Urinary bladder (tissue), 4 donors: ENCODE data around the gene ACAN. TPM values are rescaled to one million over a fixed set of nuclear protein-coding genes. Genes with fewer than 3 reads are reported as not detected.

ENCODE experiments used
- DNase-seq: peaks from one replicate; pipeline ENCODE4 v3.0.0-alpha.2; 2015; ENCODE audit errors: extremely low spot score
- H3K27ac ChIP-seq: one replicate; pipeline ENCODE4 v1.5.1; 2013; ENCODE audit warnings: low read depth, mild to moderate bottlenecking, moderate library complexity
- H3K36me3 ChIP-seq: one replicate; pipeline ENCODE4 v1.6.1; 2013; ENCODE audit warnings: mild to moderate bottlenecking, moderate library complexity; ENCODE audit not compliant: insufficient read depth
- H3K4me1 ChIP-seq: one replicate; pipeline ENCODE4 v1.6.1; 2013; ENCODE audit warnings: mild to moderate bottlenecking, moderate library complexity; ENCODE audit not compliant: insufficient read depth
- H3K4me3 ChIP-seq: one replicate; pipeline ENCODE4 v1.5.1; 2013; ENCODE audit warnings: low read depth, low read length
- WGBS: extraction: QIAGEN DNeasy Blood & Tissue Kit; methylation state at CpG from one replicate; pipeline ENCODE4 v1.1.7; 2013; 5-methylcytosine and 5-hydroxymethylcytosine counted together
- polyA plus RNA-seq: library from polyadenylated mRNA; stranded (reverse); fragments of 200-250 nt; gene quantifications from one replicate; pipeline ENCODE4 v1.2.3, GENCODE V29; 2013
- total RNA-seq: library from RNA; depleted of rRNA; stranded (reverse); fragments of >200 nt; gene quantifications from one replicate; pipeline ENCODE4 v1.2.3, GENCODE V29; 2014
- donor health status: healthy with polysubstance abuse.
- donor health status: healthy.

ACAN gene
- total and polyA plus RNA-seq, 2 donors: 0.71 to 5.0 TPM

DNA sequence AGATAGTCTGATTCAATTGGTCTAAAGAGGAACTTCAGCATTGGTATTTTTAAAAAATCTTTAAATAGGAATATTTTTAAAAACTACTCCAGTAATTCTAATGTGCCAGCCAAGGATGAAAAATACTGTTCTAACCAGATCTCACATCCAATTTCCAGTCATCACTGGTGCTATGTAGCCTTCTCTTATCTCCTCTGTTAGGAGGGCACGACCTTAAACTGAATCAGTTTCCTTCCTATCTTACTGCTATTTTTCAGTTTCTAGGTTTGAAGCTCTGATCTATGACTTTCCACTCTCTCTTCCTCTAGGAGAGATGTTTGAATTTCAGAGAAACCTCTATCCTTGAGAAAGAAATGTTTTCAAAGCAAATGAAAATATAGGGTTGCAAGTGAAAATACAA, 60.2 kb downstream of the ACAN start:
- Histone ChIP-seq H3K4me1 (no peaks in the 10 kb centered on the region), H3K4me3 (no peak overlapping the region), H3K36me3 (no peaks in the 10 kb centered on the region), H3K27ac (no peak overlapping the region)
- DNase-seq: no peak
- WGBS: 67% methylated on average over 1 of the region's 1 CpG

DNA sequence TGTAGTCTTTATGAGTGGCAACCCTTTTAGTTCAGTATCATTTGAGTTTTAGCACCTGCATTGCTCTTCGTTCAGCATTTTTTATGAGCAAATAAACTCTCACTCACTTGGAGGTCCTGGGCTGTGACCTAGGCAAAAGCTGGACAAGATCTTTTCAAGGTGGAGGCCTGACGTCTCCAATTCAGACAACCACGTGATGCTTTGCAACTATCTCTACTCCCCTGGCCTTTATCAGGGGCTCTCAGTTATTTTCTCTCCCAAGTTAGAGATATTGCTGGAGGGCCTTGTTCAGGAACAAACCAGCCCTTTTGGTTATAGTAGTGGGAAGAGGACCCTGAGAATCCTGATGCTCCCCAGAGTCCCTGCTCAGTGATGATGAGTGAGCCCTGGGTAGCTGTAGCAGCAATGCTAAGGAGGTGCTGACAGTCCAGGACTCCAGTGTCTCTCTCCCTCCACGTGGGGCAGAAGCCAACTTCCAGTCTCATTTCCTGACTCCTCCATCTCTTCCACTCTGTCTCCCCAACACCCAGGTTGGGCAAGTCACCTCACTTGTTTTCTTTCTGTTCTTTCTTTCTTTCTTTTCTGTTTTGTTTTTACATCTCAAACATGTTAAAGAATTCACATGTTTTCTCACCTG, 61.7 kb downstream of the ACAN start:
- Histone ChIP-seq H3K27ac (no peak overlapping the region), H3K36me3 (no peaks in the 10 kb centered on the region), H3K4me3 (no peak overlapping the region), H3K4me1 (no peaks in the 10 kb centered on the region)
- no peak for DNase-seq
- WGBS: 50% methylated on average over 4 of the region's 4 CpGs

DNA sequence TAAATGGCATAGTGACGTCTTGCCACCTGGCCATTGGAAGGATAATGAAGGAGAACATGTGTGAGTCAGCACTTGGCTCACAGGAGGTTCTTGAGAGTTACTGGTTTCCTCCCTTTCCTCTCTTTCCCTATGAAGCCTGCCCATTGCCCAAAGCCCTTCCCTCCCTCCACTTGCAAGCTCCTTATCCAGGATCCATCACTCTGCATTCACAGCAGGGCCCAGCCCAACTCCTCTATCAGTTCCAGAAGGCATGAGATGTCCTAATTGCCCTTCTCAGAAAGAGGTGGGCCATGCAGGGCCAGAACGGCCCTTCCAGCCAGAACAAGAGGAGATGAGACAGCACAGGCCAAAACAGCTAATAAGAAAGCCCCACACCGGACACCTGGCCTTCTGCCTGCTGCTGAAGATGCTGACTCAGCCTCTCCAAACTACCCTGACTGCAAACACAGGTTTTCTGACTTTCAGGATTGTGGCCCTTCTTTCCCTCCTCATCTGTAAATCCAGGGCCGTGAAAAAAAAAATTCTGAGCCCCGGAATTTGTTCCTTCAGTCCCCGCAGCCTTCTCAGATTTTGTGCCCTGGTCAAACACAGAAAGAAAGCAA, 62.4 kb downstream of the ACAN start:
- 68% methylated on average over 6 of the region's 6 CpGs for WGBS
- no peaks in the 10 kb centered on the region for H3K4me1 ChIP-seq

DNA sequence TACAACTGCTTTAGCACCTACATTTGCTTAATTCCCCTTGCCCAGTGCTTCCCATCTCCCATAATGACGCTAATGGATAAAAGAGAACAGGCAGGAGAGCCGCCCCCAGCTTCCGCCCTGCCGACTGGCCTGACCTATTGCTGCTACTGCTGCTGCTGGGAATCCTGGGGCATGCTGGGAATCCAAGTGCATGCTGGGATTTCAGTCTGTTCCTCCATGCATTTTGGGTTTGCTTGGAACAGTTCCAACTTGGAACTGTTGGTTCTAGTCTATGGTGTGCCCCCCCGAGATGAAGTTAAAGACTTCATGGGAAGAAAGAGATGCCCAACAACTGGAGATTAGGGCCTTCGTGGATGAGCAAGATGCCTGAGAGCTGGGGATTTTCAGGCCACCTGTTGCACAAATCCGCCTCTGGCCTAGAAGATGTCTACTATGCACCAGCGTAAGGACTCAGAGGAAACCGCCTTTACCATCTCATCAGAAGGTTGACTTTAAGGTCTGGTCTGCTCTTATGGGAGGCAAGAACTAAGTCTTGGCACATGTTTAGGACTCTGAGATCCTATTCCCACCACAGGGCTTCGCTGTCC, 63.2 kb downstream of the ACAN start:
- Histone ChIP-seq H3K36me3 (no peaks in the 10 kb centered on the region), H3K27ac (no peak overlapping the region), H3K4me1 (no peaks in the 10 kb centered on the region), H3K4me3 (no peak overlapping the region)
- no peak for DNase-seq
- WGBS: 91% methylated on average over 10 of the region's 10 CpGs

More for the DNA sequence above, 62.4 kb downstream of the ACAN start:
- DNase-seq: no peak
- H3K27ac ChIP-seq: no peak overlapping the region
- no peaks in the 10 kb centered on the region for H3K36me3 ChIP-seq
- no peak overlapping the region for H3K4me3 ChIP-seq

DNA sequence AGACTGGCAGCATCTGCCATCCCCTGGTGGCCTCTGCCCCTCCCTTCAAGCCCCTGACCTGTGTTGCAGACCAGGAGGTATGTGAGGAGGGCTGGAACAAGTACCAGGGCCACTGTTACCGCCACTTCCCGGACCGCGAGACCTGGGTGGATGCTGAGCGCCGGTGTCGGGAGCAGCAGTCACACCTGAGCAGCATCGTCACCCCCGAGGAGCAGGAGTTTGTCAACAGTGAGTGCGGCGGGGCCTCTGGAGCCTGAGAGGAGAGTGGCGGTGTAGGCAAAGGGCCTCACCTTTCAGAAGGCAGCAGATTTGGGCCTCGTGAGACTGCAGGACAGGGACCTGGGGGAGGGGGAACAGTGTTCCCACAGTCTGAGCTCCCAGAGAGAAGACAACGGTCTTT, 68.1 kb downstream of the ACAN start:
- 83% methylated on average over 14 of the region's 14 CpGs for WGBS
- Histone ChIP-seq H3K27ac (no peak overlapping the region), H3K4me1 (no peaks in the 10 kb centered on the region), H3K36me3 (no peaks in the 10 kb centered on the region), H3K4me3 (no peak overlapping the region)
- no peak for DNase-seq

DNA sequence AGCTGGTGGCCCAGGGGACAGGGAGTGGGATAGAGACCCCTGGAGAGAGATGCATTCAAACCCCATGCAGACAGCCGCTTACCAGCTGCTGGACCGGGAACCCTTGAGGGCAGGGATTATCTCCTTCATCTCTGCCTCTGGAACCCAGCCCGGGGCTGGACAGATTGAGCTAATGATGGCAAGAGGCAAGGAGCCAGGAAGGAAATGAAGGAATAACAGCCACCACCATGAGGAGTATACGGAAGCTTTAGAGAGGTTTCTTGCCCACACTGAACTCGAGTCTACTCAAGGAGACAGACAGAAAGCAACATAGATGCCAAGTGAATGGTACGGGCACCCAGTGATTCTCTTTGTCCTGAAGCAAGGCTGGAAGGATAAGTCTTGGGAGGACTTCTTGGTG, 68.9 kb downstream of the ACAN start:
- 68% methylated on average over 6 of the region's 6 CpGs for WGBS
- H3K4me1 ChIP-seq: no peaks in the 10 kb centered on the region
- no peaks in the 10 kb centered on the region for H3K36me3 ChIP-seq
- DNase-seq: no peak
- H3K27ac ChIP-seq: no peak overlapping the region
- no peak overlapping the region for H3K4me3 ChIP-seq

DNA sequence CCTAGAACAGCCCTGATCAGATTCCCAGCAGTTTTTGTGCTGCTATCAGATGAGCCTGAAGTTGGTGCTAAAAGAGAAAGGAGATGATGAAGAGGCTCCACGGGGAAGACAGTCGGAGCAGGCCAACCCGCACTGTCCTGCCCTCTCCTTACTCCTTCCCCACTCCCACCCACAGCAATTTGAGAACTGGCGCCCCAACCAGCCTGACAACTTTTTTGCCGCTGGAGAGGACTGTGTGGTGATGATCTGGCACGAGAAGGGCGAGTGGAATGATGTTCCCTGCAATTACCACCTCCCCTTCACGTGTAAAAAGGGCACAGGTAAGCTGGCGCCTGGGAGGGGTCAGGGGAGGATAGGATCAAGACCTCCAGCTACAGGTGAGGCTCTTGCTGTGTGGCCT, 69.5 kb downstream of the ACAN start:
- Histone ChIP-seq H3K4me1 (no peaks in the 10 kb centered on the region), H3K36me3 (no peaks in the 10 kb centered on the region), H3K27ac (no peak overlapping the region), H3K4me3 (no peak overlapping the region)
- WGBS: 69% methylated on average over 9 of the region's 9 CpGs
- DNase-seq: no peak

DNA sequence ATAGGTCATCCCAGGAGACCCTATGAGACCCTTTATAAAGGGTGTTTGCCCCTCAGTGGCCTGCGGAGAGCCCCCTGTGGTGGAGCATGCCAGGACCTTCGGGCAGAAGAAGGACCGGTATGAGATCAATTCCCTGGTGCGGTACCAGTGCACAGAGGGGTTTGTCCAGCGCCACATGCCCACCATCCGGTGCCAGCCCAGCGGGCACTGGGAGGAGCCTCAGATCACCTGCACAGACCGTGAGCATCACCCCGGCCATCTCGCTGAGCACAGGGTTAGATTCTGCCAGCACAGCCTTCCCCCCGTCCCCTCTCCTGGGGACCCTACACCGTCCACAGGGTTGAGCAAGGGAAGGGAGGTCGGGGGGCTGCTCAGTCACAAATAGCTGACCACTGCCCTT, 70.5 kb downstream of the ACAN start:
- Histone ChIP-seq H3K4me3 (no peak overlapping the region), H3K4me1 (no peaks in the 10 kb centered on the region), H3K27ac (no peak overlapping the region), H3K36me3 (no peaks in the 10 kb centered on the region)
- no peak for DNase-seq
- WGBS: 89% methylated on average over 13 of the region's 13 CpGs

DNA sequence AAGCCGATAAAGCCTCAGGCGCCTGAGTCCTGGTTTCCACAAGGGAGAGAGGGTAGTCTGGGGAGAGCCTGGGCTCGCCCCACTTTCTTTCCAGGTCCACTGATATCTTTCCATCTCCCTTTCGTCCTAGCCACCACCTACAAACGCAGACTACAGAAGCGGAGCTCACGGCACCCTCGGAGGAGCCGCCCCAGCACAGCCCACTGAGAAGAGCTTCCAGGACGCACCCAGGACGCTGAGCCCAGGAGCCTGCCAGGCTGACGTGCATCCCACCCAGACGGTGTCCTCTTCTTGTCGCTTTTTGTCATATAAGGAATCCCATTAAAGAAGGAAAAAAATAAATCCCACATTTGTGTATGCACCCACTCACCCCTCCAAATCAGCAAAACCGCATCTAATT, 71.0 kb downstream of the ACAN start:
- 79% methylated on average over 15 of the region's 15 CpGs for WGBS

DNA sequence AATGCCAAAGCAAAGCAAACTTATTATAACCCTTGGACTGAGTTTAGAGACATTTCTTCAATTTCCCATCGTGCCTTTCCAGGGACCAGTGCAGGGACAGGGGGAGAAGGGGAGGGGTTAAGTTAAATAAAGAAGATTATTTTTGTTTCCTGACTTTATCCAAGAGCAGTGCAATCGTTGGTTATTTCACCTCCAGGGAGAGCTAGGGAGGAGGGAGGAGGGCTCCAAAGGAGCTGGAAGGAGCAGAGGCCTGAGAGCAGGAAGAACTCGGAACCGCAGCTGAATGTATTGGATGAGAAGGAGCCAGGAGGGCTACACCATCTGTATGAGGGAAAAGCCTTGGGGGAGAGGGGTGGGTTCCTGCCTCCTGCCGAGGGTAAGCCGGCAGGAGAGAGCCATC, 71.4 kb downstream of the ACAN start:
- DNase-seq: no peak
- no peaks in the 10 kb centered on the region for H3K4me1 ChIP-seq
- 19% methylated on average over 6 of the region's 6 CpGs for WGBS
- no peaks in the 10 kb centered on the region for H3K36me3 ChIP-seq
- H3K4me3 ChIP-seq: no peak overlapping the region
- no peak overlapping the region for H3K27ac ChIP-seq

More for the DNA sequence above, 71.0 kb downstream of the ACAN start:
- DNase-seq: no peak
- no peaks in the 10 kb centered on the region for H3K36me3 ChIP-seq
- H3K27ac ChIP-seq: no peak overlapping the region
- no peak overlapping the region for H3K4me3 ChIP-seq
- H3K4me1 ChIP-seq: no peaks in the 10 kb centered on the region

DNA sequence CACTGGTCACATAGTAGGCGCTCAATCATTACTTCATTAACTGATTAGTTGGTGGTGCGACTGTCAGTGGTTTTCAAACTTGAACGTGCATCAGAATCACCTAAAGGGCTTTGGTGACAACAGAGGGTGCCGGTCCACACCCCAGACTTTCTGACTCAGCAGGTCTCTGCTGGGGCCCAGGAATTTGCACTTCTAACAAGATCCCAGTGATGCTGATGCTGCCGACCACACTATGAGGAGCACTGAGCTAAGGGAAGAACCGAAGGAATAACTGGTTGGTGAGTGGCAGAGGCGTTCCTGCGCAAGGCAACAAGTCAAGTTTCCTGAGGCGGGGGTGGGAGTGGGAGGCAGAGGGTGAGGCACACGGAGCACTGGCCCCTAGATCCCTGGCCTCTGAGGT, 73.3 kb downstream of the ACAN start:
- no peaks in the 10 kb centered on the region for H3K36me3 ChIP-seq
- no peak overlapping the region for H3K27ac ChIP-seq
- no peak overlapping the region for H3K4me3 ChIP-seq
- DNase-seq: no peak
- no peaks in the 10 kb centered on the region for H3K4me1 ChIP-seq
- 84% methylated on average over 10 of the region's 10 CpGs for WGBS

DNA sequence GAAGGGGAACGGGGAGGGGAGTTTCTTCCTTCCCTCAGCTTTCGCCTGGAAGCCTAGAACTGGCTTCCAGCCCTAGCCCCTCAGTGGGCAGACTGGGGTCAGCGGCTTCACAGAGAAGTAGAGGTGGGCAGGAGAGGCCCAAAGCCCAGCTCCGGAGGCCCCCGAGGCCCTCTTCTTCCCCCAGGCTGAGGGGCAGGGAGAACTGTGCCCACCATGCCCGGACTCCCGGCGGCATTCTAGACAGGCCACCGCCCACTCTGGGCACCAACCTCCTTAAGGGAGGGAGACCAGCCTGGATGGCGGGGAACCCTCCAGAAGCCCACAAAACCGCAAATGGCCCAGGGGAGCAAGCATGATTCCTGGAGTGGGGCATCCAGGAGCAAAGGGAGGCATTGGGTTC, 74.2 kb downstream of the ACAN start:
- DNase-seq: no peak
- Histone ChIP-seq H3K36me3 (no peaks in the 10 kb centered on the region), H3K4me1 (no peaks in the 10 kb centered on the region), H3K4me3 (no peak overlapping the region), H3K27ac (no peak overlapping the region)
- WGBS: 92% methylated on average over 11 of the region's 11 CpGs

DNA sequence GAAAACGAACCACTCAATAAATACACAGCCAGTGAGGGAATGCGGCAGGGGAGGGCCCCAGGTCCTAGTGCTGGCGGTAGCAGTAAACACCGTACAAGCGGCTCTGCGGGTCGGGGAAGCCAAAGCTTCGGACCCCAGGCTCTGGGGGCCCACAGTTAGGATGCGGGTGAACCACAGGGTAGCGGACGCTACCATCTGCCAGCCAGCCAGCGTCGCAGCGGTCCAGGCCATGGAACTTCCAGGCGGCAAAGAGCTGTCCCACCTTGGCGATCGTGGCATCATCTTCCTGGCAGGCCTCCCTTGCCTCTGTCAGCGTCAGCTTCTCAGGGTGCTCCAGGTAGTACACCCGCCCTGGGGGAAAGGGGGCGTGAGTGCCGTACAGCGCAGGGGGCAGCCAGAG, 74.7 kb downstream of the ACAN start:
- no peak for DNase-seq
- H3K27ac ChIP-seq: no peak overlapping the region
- no peak overlapping the region for H3K4me3 ChIP-seq
- no peaks in the 10 kb centered on the region for H3K36me3 ChIP-seq
- 86% methylated on average over 22 of the region's 22 CpGs for WGBS
- no peaks in the 10 kb centered on the region for H3K4me1 ChIP-seq

DNA sequence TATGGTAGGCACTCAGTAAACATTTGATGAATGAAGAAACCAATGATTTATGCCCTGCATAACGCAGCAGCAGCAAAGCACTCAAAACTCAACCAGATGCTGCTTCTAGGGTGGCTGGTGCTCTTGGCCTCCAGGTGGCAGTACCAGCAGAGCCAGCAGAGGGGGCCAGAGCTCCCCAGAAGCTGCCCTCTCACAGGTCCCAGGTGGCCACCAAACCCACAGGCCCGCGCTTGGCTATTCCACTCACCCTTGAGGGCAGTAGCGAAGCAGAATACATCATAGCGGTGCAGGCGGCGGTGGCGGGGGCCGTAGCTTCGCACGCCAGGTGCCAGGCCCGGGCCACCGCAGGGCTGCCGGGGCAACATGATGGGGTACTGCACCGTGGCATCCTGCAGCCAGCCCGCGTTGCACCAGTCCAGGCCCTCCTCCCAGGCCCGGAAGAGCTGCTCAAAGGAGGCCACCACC, 75.5 kb downstream of the ACAN start:
- DNase-seq: no peak
- 75% methylated on average over 18 of the region's 18 CpGs for WGBS
- no peak overlapping the region for H3K27ac ChIP-seq
- H3K36me3 ChIP-seq: no peaks in the 10 kb centered on the region
- no peaks in the 10 kb centered on the region for H3K4me1 ChIP-seq
- H3K4me3 ChIP-seq: no peak overlapping the region
